ENCODE measurements around the gene SMU1. TPM values are rescaled to one million over a fixed set of nuclear protein-coding genes. Genes with fewer than 3 reads are reported as not detected.

SMU1 gene
- total and polyA plus RNA-seq, 12 donors: 6.9 to 28.3 (median 21.5) TPM

- peaks cover 0 to 47% of the 10 kb centered on the region in 2 donors for H3K36me3 ChIP-seq (replicated peaks in 1 of 2)
- peaks cover 0 to 20% of the 10 kb centered on the region in 2 donors for H3K4me1 ChIP-seq (replicated peaks in 1 of 2)
- H3K27me3 ChIP-seq: no peaks in the 10 kb centered on the region
- no peak overlapping the region for H3K4me3 ChIP-seq
- H3K27ac ChIP-seq: no peak overlapping the region
- intact Hi-C loops (cut with DNase I): no loop called here
- no peak for DNase-seq
- 89 to 93% (median 89%) methylated on average over 9 of the region's 9 CpGs for WGBS, 4 donors
- TF ChIP-seq POLR2A (IDR thresholded peaks at IDR 0.05) (no peak), CTCF (IDR thresholded peaks at IDR 0.05) (no peak)
- no peaks in the 10 kb centered on the region for H3K9me3 ChIP-seq (replicated peaks in 1 of 3)
These were observed 35.6 kb downstream of the SMU1 start for GRCh38 chr9:33040792-33041431.

DNA sequence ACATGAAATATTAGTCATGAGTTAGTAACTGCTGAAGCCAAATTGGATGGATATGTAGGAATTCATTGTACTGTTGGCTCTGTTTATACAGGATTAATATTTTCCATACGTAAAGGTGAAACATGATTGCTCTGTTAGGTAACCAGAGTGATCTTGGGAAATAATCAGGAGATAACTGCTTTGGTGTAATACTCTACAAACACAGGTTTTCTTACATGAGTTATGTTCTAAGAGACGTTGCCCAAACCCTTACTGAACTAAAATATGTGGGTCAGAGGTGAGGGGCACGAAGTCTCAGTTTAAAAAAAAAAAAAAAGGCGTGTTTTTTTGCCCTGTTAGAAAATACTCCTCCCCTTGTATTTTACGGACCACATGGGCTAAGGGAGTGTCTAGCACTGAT lies 43.6 kb downstream of the SMU1 start:
- intact Hi-C loops (cut with DNase I): no loop called here
- peaks cover 0 to 95% of the 10 kb centered on the region in 2 donors for H3K36me3 ChIP-seq (replicated peaks in 1 of 2)

DNA sequence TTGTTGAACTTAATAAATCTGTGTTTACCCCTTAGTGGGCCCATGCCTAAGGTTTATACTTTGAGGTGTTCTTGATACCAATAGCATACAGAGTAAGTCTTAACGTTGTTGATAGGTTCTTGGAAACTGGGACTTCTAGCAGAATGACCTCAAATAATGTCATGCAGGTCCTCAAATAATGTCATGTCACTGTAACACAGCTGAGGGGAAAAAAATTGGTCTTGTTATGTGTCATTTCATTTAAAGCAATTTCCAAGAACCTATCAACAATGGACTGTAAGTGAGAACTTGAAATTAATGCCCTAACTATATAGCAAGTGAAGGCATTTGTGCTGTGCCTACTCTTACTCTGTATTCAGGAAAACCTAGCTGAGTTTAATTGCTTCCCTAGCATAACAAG lies 44.2 kb downstream of the SMU1 start:
- peaks cover 15 to 52% of the 10 kb centered on the region in 2 donors for H3K4me1 ChIP-seq (replicated peaks in 1 of 2)
- no peak for DNase-seq
- intact Hi-C loops (cut with DNase I): no loop called here
- H3K27me3 ChIP-seq: no peaks in the 10 kb centered on the region
- TF ChIP-seq CTCF (IDR thresholded peaks at IDR 0.05) (no peak), POLR2A (IDR thresholded peaks at IDR 0.05) (no peak)
- H3K9me3 ChIP-seq (replicated peaks in 1 of 3): no peaks in the 10 kb centered on the region
- no peak overlapping the region for H3K27ac ChIP-seq
- WGBS, 4 donors: 8 to 55% (median 29%) methylated on average over 1 of the region's 1 CpG
- no peak overlapping the region for H3K4me3 ChIP-seq
- peaks cover 0 to 93% of the 10 kb centered on the region in 2 donors for H3K36me3 ChIP-seq (replicated peaks in 1 of 2)

More for the DNA sequence above, 43.6 kb downstream of the SMU1 start:
- Histone ChIP-seq H3K4me3 (no peak overlapping the region), H3K4me1 (replicated peaks in 1 of 2) (peaks cover 15 to 46% of the 10 kb centered on the region in 2 donors), H3K9me3 (replicated peaks in 1 of 3) (no peaks in the 10 kb centered on the region), H3K27me3 (no peaks in the 10 kb centered on the region), H3K27ac (no peak overlapping the region)
- TF ChIP-seq CTCF (IDR thresholded peaks at IDR 0.05) (no peak), POLR2A (IDR thresholded peaks at IDR 0.05) (no peak)
- DNase-seq: no peak
- 59 to 76% (median 62%) methylated on average over 5 of the region's 5 CpGs for WGBS, 4 donors

DNA sequence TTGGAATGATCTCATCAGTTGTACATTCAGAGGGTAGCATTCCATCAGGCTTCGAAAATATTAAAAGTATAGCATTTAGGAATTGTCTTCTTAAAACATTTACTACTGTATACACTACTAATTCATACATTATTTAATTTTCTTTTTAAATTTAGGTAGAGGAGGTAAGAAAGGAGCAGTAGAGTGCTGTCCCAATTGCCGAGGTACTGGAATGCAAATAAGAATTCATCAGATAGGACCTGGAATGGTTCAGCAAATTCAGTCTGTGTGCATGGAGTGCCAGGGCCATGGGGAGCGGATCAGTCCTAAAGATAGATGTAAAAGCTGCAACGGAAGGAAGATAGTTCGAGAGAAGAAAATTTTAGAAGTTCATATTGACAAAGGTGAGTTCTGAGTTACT lies 46.2 kb downstream of the SMU1 start:
- intact Hi-C loops (cut with DNase I): no loop called here
- H3K4me1 ChIP-seq (replicated peaks in 1 of 2): peaks cover 23 to 66% of the 10 kb centered on the region in 2 donors
- no peaks in the 10 kb centered on the region for H3K27me3 ChIP-seq
- no peak for DNase-seq
- TF ChIP-seq CTCF (IDR thresholded peaks at IDR 0.05): no peak
- TF ChIP-seq POLR2A (IDR thresholded peaks at IDR 0.05): no peak
- H3K4me3 ChIP-seq: no peak overlapping the region
- 80 to 89% (median 85%) methylated on average over 5 of the region's 5 CpGs for WGBS, 4 donors
- H3K36me3 ChIP-seq (replicated peaks in 1 of 2): peaks cover 0 to 80% of the 10 kb centered on the region in 2 donors
- peak overlapping the region in 2 of 5 donors; percentile 2 to 61 for H3K27ac ChIP-seq
- no peaks in the 10 kb centered on the region for H3K9me3 ChIP-seq (replicated peaks in 1 of 3)

Measured in adrenal gland (tissue), 12 donors.